ENCODE data around the gene NPPC.

DNA sequence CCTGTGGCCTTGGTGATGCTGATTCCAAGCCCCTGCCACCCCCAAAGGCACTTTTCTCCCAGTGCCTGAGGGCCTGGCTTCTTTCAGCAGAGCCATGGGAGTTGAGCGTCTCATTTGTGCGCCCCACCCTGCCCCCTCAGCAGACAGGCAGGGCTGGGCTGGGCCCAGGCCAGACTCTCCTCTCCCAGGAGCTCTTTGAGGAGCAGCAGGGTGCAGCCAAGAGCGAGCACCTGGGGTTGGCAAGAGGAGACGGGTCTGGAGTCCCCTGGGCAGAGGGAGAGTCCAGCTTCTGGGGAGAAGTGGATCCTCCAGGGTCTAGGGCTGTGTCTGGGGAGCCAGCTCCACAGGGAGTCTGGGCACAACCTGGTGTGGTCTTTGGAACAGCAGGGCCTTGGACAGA lies 21.2 kb downstream of the NPPC start:
- TF ChIP-seq, protein P1, sequence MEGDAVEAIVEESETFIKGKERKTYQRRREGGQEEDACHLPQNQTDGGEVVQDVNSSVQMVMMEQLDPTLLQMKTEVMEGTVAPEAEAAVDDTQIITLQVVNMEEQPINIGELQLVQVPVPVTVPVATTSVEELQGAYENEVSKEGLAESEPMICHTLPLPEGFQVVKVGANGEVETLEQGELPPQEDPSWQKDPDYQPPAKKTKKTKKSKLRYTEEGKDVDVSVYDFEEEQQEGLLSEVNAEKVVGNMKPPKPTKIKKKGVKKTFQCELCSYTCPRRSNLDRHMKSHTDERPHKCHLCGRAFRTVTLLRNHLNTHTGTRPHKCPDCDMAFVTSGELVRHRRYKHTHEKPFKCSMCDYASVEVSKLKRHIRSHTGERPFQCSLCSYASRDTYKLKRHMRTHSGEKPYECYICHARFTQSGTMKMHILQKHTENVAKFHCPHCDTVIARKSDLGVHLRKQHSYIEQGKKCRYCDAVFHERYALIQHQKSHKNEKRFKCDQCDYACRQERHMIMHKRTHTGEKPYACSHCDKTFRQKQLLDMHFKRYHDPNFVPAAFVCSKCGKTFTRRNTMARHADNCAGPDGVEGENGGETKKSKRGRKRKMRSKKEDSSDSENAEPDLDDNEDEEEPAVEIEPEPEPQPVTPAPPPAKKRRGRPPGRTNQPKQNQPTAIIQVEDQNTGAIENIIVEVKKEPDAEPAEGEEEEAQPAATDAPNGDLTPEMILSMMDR (IDR thresholded peaks at IDR 0.05) = no peak
- no peak for TF ChIP-seq POLR2A (IDR thresholded peaks at IDR 0.05)

All from lower leg skin (tissue), 3 donors.